GM12872 (cell line): ENCODE data around the gene MCF2L2.

Source experiments
- TF ChIP-seq, protein P1 (sequence below): IDR thresholded peaks from 3 replicates; pipeline ENCODE4 v1.5.1; 2011; ENCODE audit warnings: low read depth, mild to moderate bottlenecking, low read length, moderate library complexity; ENCODE audit not compliant: insufficient read depth

Gene MCF2L2

DNA sequence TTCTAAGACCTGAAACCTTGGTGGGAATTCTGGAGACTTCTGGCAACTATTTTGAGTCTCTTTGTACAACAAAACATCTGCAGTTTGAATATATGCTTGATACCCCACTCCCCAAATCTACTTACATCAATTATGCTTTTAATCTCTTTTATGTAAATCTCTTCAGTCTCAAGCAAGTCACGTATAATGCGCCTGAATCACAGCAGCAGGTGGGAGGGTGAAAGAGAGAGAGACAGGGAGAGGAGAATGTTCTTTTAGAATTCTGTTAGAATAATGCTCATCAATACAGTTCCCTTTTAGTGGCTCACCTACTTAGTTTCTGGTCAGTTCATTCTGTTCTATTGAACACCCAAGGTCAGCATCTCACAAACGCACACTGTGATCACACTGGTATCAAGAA lies 197.6 kb downstream of the MCF2L2 start:
- TF ChIP-seq, protein P1, sequence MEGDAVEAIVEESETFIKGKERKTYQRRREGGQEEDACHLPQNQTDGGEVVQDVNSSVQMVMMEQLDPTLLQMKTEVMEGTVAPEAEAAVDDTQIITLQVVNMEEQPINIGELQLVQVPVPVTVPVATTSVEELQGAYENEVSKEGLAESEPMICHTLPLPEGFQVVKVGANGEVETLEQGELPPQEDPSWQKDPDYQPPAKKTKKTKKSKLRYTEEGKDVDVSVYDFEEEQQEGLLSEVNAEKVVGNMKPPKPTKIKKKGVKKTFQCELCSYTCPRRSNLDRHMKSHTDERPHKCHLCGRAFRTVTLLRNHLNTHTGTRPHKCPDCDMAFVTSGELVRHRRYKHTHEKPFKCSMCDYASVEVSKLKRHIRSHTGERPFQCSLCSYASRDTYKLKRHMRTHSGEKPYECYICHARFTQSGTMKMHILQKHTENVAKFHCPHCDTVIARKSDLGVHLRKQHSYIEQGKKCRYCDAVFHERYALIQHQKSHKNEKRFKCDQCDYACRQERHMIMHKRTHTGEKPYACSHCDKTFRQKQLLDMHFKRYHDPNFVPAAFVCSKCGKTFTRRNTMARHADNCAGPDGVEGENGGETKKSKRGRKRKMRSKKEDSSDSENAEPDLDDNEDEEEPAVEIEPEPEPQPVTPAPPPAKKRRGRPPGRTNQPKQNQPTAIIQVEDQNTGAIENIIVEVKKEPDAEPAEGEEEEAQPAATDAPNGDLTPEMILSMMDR, result no peak

DNA sequence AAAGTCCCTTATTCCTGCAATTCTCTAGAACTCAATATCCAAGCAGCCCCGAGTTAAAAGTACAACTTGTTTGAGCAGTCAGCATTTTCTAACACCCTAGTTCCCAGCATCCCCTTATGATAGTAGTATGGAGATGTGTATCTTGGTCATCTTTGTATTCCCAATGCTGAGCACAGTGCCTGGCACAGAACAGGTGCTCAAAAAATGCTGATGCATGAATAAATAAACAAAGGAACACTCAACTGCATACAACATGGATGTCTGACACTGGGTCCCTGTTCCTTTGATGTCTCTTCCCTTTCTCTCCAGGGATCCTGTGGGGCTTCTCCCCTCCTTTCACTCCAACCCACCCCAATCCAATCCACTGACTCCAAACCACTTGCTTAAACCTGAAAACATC lies 199.2 kb downstream of the MCF2L2 start:
- TF ChIP-seq, protein P1, result no peak

DNA sequence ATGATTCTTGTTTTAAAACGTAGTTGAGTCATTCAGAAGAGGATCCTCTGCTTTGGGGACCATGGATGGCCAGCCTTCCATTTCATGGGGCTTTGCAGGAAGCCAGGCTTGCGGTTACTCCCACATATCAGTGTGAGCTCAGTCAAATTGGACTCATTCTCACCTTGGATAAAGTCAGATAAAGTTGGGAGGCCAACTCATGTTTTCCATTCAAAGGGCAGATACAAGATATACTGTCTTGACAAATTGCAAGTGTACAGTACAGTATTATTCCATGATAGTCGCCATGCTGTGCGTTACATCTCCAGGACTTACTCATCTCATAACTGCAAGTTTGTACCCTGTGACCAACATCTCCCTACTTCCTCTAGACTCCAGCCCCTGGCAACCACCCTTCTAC lies 200.8 kb downstream of the MCF2L2 start:
- TF ChIP-seq, protein P1, result no peak

DNA sequence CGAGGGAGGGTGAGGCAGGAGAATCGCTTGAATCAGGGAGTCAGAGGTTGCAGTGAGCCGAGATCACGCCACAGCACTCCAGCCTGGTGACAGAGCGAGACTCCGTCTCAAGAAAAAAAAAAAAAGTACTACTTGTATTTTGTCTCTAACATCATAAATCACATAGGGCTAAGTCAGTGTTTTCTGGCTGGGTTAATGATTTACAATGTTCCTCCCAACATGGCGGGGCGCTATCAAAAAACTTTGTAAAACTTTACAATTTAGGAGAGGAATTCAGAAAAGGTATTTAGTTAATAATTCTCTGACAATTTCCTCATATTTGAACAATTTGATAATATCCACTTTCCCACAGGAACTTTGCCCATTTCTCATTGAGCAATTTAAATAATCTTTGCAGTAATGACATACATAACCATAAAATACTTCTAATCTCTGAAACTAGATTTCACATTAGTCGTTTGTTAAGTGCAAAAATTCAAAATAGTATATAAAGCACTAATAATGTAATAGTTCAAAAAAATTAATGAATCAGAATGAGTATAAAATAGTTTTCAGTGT lies 202.0 kb downstream of the MCF2L2 start:
- TF ChIP-seq, protein P1, result no peak

DNA sequence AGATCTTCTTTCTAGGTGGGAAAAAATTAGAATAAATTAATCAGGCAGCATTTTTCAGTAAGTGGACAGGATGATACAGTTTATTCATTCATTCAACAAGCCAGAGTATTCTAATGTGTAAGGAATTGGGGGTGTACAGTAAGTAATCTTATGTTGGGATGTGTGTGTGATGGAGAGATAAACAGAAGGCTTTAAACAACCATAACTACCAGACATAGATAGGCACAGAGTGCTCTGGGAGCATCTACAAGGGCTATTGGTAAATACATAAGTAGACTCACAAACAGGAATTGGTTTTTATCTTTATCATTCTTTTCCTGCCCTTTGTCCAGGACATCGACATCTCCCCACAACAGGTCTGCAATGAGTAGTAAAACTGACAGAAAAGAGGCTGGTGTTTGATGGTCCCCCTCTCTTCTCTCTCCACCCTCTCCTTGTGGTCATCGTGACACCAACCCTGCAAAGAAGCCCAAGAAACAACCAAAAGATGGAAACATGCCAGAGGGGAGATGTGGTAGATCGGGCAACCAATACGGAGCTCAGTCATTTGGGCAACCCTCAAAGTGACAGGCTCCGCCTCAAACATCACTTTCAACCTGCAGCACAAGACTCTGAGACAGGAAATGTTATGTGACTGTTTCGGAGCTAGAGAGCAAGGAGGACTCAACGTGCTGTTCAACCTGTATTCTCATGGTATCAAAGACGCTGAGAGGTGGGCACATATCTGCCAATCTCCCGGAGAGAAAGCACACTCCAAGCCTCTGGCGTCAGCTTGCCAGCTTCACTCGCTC lies 204.0 kb downstream of the MCF2L2 start:
- TF ChIP-seq, protein P1, result no peak

DNA sequence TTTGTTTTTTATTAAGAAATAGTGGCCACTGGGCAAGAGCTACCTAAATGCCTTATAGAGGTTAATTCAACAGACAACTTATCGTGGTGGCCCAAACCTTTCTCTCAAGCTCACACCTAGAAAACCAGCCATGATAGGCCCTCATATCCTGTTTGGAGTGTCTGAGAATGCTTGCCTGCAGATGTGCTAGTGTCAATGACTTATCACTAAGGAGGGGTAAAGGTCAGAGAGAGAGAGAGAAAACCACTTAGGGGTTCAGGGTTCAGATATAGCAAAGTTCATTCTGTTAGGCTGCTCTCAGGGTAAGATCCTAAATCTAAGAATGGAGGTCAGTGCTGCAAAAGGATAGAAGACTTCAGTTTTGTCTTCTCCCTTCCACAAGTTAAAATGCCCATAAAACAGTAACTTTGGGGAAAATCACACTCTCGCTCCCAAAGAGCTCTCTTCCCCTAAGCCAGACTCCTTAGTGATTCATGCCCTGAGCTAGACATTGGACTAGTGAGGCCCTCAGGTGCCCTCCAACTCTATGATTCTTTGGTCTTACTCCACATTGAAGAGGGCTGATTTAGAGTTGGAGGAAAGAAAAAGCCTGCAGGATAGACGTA lies 205.7 kb downstream of the MCF2L2 start:
- TF ChIP-seq, protein P1, result no peak

DNA sequence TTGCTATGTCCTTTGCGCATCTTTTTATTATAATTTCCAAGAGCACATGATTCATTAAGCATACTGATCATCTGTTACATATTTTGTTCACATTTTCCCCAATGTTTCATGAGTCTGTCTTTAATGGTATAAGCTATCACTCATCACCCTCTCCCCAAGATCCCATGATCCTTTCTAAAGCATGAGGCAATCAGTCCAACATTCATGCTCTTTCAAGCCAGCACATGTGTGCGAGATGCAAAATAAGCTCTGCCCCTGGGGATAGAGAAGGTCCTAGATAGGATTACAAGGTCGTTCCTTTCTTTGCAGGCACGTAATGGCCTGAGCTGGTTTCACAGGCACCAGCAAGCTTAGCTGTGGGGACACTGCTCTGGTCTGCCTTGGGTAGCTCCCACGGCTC lies 207.6 kb downstream of the MCF2L2 start:
- TF ChIP-seq, protein P1, result no peak
